AML-193 (cell line): ENCODE results near the gene POU2F1.

Experiments
- DNase-seq, 2 experiments: peaks; one replicate each; lab custom pipeline; 2025; lab: John Stamatoyannopoulos, UW

POU2F1 gene

GRCh38 chr1:167272369-167272957, 51.8 kb downstream of the POU2F1 start:
- DNase-seq: no peak

- DNase-seq: no peak
Measured at GRCh38 chr1:167273027-167273800, 52.5 kb downstream of the POU2F1 start.

DNA sequence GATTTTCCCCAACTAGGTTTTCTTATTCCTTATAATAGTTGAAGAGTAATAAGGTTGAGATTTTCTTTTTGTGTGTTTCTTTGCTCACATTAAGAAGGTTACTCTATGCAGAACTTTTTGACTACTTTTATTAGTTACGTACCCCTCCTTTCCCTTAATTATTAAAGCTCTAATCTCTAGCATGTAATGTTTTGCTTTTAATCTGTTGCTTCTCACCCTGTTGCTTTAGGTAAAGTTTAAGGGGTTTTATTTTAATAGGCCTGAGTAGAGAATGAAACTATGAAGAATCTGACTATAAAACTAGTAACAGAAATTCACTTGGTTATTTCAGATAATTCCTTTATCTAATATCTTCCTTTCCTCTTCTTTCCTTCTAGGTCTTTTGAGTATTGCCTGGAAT, 53.4 kb downstream of the POU2F1 start:
- DNase-seq: no peak

- DNase-seq: no peak
Measured at GRCh38 chr1:167276969-167277368, 56.3 kb downstream of the POU2F1 start.

- no peak for DNase-seq
Measured at GRCh38 chr1:167278497-167278896, 57.8 kb downstream of the POU2F1 start.

DNA sequence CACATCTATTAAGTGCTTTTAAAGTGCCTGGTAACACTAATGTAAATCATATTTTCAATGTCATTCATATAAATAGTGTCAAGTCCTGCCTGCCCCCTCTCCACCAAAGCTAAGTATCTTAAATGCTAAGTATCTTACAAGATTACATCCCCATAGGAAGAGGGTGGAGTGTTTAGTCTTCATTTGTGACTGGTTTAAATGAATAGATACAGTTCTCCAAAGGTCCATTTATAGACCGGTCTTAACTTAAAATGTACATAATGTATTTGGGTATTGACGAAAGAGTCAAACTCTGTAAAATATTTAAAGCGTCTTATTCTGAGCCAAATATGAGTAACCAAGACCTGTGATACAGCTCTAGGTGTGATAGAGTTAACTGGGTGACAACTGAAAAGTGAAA, 60.2 kb downstream of the POU2F1 start:
- DNase-seq: no peak

DNA sequence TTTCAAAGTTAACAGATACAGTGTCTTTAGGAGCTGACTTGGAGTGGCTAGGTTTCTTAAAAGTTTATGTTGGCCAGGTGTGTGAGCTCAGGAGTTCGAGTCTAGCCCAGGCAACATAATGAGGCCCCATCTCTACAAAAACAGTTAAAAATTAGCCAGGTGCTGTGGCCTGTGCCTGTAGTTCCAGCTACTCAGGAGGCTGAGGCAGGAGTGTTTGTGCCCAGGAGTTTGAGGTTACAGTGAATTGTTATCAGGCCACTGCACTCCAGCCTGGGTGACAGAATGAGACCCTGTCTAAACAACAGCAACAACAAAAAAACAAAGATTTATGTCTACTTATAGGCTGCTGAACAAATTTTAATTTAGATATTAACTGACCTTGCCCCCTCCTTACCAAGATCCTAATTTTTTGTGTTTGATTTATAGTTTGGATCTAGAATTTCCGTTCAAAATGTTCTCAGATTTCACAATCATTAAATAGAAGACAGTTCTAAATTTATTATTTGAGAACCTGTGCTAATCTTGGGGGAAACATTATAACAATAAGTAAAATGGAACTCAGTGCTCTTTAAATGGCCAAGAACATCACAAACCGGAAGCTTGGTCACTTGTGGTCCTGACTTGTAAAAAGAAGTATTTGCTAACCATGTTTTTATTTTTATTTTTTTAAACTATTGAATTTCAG, 67.8 kb downstream of the POU2F1 start:
- DNase-seq: no peak

DNA sequence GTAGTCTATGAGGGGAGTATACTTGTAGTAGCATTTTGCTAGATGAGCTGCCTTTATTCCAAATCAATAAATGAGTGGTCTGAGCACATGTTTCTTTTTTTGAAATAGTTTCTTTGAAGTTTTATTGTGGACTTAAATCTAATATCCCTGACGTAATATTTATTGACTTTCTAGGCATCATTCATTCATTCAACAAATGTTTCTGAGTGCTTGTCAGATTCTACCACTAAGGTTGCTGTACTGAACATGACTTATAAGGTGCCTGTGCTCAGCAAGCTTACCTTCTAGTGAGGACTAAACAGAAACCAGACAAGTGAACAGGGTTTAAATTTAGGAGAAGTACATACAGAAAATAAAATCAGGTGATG, 68.4 kb downstream of the POU2F1 start:
- no peak for DNase-seq

GRCh38 chr1:167289966-167290365, 69.3 kb downstream of the POU2F1 start:
- no peak for DNase-seq

- DNase-seq: no peak
Measured at GRCh38 chr1:167291539-167292185, 71.0 kb downstream of the POU2F1 start.

DNA sequence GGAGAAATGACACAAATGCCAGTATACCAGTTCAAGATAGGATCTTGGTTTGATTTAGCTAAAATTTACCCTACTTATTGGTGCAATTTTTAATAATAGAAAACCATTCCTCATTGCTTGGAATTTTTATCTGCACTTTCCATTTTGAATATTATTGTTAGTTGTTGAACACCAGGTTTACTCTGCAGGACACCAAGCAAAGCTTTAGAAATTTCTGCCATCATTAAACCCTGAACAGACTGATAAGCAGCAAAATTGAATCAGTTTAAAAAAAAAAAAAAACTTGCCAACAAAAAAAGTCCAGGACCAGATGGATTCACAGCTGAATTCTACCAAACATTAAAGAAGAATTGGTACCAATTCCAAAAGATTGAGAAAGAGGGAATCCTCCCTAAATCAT, 71.5 kb downstream of the POU2F1 start:
- DNase-seq: no peak

DNA sequence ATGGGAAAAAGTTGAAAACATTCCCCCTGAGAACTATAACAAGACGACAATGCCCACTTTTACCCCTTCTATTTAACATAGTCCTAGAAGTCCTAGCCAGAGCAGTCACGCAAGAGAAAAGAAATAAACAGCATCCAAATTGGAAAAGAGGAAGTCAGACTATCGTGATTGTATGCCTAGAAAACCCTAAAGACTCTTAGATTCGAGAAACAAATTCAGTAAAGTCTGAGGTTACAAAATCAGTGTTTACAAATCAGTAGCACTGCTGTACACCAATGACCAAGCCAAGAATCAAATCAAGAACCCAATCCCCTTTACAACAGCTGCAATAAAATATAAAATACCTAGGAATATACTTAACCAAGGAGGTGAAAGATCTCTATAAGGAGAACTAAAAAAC, 72.4 kb downstream of the POU2F1 start:
- DNase-seq: no peak

DNA sequence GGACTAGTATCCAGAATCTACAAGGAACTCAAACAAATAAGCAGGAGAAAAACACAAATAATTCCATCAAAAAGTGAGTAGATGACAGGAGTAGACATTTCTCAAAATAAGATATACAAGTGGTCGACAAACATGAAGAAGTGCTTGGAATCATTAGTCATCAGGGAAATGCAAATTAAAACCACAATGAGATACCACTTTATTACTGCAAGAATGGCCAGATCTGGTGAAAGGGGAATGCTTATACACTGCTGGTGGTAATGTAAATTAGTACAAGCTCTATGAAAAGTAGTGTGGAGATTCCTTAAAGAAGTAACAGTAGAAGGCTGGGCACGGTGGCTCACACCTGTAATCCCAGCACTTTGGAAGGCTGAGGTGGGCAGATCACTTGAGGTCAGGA, 73.8 kb downstream of the POU2F1 start:
- DNase-seq: peak; percentile 45 to 68

DNA sequence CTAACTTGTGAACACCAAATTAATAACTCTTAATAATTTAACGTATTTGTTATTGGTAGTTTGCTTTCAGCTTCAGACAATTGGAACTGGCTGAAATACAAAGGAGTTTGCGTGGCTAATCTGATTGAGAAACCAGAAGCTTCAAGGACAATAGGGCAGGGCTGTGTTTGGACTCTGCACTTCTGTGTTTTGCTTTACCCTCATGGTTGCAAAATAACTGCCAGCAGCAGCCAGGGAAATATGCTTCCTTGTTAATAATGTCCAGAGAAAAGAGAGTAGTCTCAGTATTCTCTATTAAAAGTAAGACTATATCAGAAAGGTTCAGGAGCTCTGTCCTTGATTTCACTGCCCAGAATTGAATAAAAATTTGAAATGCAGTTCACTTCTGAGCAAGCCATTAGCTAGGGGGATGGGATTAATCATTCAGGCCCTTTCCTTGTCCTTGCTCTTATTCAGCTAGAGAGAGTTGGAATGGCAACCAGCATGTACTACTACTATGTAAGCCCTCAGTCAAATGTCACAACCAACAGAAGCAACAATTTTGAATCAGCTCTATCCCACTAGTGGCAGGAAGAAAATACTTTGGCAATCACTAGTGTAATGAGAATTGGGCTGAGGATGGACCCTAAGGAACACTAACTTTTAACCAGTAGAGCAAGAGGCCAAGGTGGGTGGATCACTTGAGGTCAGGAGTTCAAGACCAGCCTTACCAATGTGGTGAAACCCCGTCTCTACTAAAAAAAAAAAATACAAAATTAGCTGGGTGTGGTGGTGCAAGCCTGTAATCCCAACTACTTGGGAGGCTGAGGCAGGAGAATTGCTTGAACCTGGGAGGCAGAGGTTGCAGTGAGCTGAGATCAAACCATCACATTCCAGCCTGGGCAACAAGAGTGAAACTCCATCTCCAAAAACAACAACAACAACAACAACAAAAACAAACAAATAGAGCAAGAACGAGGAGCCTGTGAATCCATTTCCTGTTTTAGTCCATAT, 76.8 kb downstream of the POU2F1 start:
- peak; percentile 85 to 89 for DNase-seq

DNA sequence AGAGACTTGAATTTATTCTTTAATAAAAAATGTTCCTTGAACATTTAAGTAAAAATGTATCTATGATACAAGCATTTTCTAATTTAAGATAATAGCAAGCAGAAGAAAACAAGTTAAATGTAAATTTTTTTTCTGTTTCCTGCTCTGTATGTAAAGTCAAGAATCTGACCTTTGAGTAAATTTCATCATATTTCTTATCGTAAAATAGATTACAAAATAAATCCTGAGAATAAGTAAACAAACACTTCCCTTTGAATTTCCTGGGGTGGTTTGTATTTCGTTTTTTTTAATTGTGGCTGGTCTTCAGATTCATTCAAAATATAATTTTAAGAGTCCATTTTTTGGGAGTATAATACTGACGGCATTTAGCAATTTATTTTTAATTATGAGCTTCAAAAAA, 77.6 kb downstream of the POU2F1 start:
- no peak for DNase-seq

DNA sequence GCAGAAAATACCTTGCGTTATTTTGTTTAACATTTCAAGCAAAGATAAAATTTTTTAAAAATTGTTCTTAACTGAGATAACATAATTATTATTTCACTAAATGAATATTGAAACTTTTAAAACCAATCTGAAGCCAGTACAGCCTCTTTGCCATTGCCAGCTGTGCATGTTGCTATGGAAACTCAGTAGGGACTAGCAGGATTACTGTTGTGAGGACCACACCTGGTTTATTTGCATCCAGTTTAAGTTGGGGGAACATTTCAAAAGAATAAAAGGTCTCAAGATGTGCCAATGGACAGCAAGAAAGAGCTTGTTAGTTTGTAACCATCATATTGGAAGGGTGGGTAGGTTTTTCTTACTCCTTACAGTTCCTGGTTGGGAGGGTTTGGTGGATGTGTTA, 80.7 kb downstream of the POU2F1 start:
- no peak for DNase-seq

DNA sequence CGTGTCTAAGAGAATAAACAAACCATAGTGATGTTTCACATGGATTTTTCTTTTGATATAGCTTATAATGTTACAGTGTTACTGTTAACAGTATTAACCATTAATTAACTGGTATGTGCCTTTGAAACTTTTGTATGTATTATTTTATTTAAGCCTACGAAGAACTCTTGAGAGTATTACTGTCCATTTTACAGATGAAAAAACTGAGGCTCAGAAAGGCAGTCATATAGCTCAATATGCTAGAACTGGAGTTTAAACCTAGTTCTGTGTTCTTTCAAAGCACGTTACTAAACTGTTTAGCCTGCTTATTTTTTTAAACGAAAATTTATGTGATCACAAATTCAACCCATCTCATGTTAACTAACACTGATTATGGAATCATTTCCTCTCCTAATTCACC, 83.5 kb downstream of the POU2F1 start:
- DNase-seq: no peak

DNA sequence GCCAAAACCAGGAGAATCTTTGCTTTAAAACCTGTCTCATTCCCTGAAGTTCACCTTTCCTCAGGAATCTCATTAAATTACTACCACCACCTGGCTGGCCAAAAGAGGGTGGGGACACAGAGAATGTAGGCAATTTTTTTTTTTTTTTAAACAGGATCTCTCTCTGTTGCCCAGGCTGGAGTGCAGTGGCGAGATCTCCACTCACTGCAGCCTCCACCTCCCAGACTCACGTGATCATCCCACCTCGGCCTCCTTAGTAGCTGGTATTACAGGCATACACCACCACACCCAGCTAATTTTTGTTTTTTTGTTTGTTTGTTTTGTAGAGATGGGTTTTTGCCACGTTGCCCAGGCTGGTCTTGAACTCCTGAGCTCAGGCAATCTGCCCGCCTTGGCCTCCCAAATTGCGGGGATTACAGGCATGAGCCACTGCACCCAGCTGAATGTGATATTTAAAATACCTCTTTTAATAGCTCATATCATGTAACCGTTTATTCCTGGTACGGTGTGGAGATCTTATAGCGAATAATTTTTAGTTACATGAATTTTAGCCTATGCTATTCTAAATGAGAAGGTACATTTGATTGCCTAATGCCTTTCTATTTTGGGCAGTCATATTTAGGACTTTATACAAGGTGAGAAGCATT, 84.5 kb downstream of the POU2F1 start:
- DNase-seq: no peak

- no peak for DNase-seq
Measured at GRCh38 chr1:167305706-167306277, 85.1 kb downstream of the POU2F1 start.

- no peak for DNase-seq
Measured at GRCh38 chr1:167310732-167311131, 90.0 kb downstream of the POU2F1 start.

- DNase-seq: no peak
Measured at GRCh38 chr1:167312871-167313270, 92.2 kb downstream of the POU2F1 start.
